Measurements from ENCODE around the gene MYADM.

GRCh38 chr19:53907690-53908089 is 40.0 kb downstream of the MYADM start:
- TF ChIP-seq CTCF (IDR thresholded peaks at IDR 0.05), result no peak
- no peak for TF ChIP-seq EZH2 (IDR thresholded peaks at IDR 0.05; ENCODE audit: borderline replicate concordance, insufficient read depth, low read depth, low read length, poor library complexity, severe bottlenecking)

Data from B cell (primary cell).